DND-41 (cell line): ENCODE results near the gene CHERP.
A peak's percentile ranks its signal among the peaks of the same experiment; 100 is the strongest.

Source experiments
- ATAC-seq: fragments of 200-7000 bp; cut with Tn5 transposase; 3 replicates; pipeline ENCODE4 v1.9.1; 2021; ENCODE audit warnings: low read depth; ENCODE audit not compliant: insufficient read depth
- DNase-seq: peaks from one replicate; pipeline ENCODE4 v3.0.0-alpha.2; 2020
- H2AFZ ChIP-seq: 2 replicates; pipeline ENCODE4 v1.6.0; 2012; ENCODE audit warnings: low read depth, low read length
- H3K27ac ChIP-seq: 2 replicates; pipeline ENCODE4 v1.5.1; 2012; ENCODE audit warnings: low read length, inconsistent platforms
- H3K27me3 ChIP-seq: fragments of 200-600 bp; sonication (generic); 2 replicates; pipeline ENCODE4 v1.6.0; 2012; ENCODE audit warnings: low read length, mild to moderate bottlenecking, inconsistent platforms; ENCODE audit not compliant: insufficient read depth, poor library complexity
- H3K36me3 ChIP-seq: 2 replicates; pipeline ENCODE4 v1.5.1; 2012; ENCODE audit warnings: low read length, inconsistent platforms; ENCODE audit not compliant: insufficient read depth
- H3K4me1 ChIP-seq: 2 replicates; pipeline ENCODE4 v1.5.1; 2012; ENCODE audit warnings: mild to moderate bottlenecking, low read length; ENCODE audit not compliant: insufficient read depth
- H3K4me2 ChIP-seq: 2 replicates; pipeline ENCODE4 v1.6.0; 2012; ENCODE audit warnings: mild to moderate bottlenecking, moderate library complexity, low read length, inconsistent platforms; ENCODE audit not compliant: insufficient read depth
- H3K4me3 ChIP-seq, 2 experiments: fragments of 200-600 bp in 1 of 2; shearing (Covaris generic) in 1 of 2; 2 replicates each; pipeline ENCODE4 v1.5.1; 2012 to 2016; ENCODE audit warnings: inconsistent platforms in 2 of 2, low read length in 2 of 2, mild to moderate bottlenecking in 2 of 2, low read depth in 1 of 2, moderate library complexity in 1 of 2
- H3K79me2 ChIP-seq: 2 replicates; pipeline ENCODE4 v1.6.0; 2012; ENCODE audit warnings: low read length, inconsistent platforms; ENCODE audit not compliant: insufficient read depth
- H3K9ac ChIP-seq: 2 replicates; pipeline ENCODE4 v1.6.0; 2012; ENCODE audit warnings: low read depth, mild to moderate bottlenecking, inconsistent platforms, low read length, moderate library complexity
- H3K9me3 ChIP-seq: 2 replicates; pipeline ENCODE4 v1.5.1; 2012; ENCODE audit warnings: low read length, moderate library complexity, mild to moderate bottlenecking, inconsistent platforms; ENCODE audit not compliant: insufficient read depth, severe bottlenecking
- H4K20me1 ChIP-seq: 2 replicates; pipeline ENCODE4 v1.6.0; 2012; ENCODE audit warnings: low read length; ENCODE audit not compliant: insufficient read depth
- EZH2 ChIP-seq: IDR thresholded peaks from 3 replicates; pipeline ENCODE4 v1.6.1; 2012; ENCODE audit warnings: borderline replicate concordance, low read depth, mild to moderate bottlenecking, moderate library complexity, low read length, inconsistent platforms; ENCODE audit not compliant: severe bottlenecking
- TF ChIP-seq, protein P1 (sequence below): IDR thresholded peaks from 2 replicates; pipeline ENCODE4 v1.5.1; 2012; ENCODE audit warnings: borderline replicate concordance, low read length, moderate library complexity, mild to moderate bottlenecking; ENCODE audit not compliant: poor library complexity, severe bottlenecking; ENCODE audit errors: extremely low read depth

Gene CHERP

GRCh38 chr19:16518061-16518460, 24.2 kb downstream of the CHERP start:
- Histone ChIP-seq H3K4me1 (no peaks in the 10 kb centered on the region), H3K9ac (no peak overlapping the region), H3K27me3 (no peaks in the 10 kb centered on the region), H2AFZ (no peak overlapping the region), H3K36me3 (peaks cover 65% of the 10 kb centered on the region), H3K9me3 (no peaks in the 10 kb centered on the region), H4K20me1 (peaks cover 57% of the 10 kb centered on the region), H3K27ac (no peak overlapping the region), H3K79me2 (peaks cover 6% of the 10 kb centered on the region; the same call in 1 of the 2 replicates), H3K4me2 (no peak overlapping the region), H3K4me3 (no peak overlapping the region)
- TF ChIP-seq, protein P1, sequence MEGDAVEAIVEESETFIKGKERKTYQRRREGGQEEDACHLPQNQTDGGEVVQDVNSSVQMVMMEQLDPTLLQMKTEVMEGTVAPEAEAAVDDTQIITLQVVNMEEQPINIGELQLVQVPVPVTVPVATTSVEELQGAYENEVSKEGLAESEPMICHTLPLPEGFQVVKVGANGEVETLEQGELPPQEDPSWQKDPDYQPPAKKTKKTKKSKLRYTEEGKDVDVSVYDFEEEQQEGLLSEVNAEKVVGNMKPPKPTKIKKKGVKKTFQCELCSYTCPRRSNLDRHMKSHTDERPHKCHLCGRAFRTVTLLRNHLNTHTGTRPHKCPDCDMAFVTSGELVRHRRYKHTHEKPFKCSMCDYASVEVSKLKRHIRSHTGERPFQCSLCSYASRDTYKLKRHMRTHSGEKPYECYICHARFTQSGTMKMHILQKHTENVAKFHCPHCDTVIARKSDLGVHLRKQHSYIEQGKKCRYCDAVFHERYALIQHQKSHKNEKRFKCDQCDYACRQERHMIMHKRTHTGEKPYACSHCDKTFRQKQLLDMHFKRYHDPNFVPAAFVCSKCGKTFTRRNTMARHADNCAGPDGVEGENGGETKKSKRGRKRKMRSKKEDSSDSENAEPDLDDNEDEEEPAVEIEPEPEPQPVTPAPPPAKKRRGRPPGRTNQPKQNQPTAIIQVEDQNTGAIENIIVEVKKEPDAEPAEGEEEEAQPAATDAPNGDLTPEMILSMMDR, result no peak
- no peak for TF ChIP-seq EZH2
- DNase-seq, result no peak
- no peak for ATAC-seq

GRCh38 chr19:16516923-16517610, 25.2 kb downstream of the CHERP start:
- TF ChIP-seq, protein P1, result no peak
- no peak for TF ChIP-seq EZH2
- DNase-seq (peak; percentile 24), ATAC-seq (peak; percentile 42)
- H3K4me2 ChIP-seq, result no peak overlapping the region
- no peak overlapping the region for H3K4me3 ChIP-seq
- H4K20me1 ChIP-seq, result peaks cover 49% of the 10 kb centered on the region
- H3K9me3 ChIP-seq, result no peaks in the 10 kb centered on the region
- no peaks in the 10 kb centered on the region for H3K27me3 ChIP-seq
- H3K79me2 ChIP-seq, result peaks cover 2% of the 10 kb centered on the region; the same call in 1 of the 2 replicates
- no peak overlapping the region for H3K27ac ChIP-seq
- H3K36me3 ChIP-seq, result peaks cover 59% of the 10 kb centered on the region
- no peak overlapping the region for H2AFZ ChIP-seq
- no peaks in the 10 kb centered on the region for H3K4me1 ChIP-seq
- H3K9ac ChIP-seq, result no peak overlapping the region

DNA sequence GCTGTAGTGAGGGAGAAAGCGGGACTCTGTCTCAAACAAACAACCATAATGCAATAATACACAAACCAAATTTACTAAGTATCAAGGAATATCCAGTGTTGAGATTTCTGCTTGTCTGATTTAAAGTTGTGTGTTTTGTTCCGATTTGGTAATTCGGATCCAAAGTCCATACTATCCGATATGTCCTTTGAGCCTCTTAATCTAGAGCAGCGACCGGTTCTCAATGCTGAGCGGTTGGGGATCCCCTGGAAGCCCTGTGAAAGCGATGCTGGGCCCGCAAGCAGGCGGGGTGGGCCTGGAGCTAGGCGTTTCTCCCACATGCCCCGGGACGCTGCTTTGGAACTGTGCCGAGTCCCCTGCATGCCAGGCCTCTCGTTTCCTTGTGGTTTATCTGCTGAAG, 25.9 kb downstream of the CHERP start:
- DNase-seq (no peak), ATAC-seq (no peak)
- Histone ChIP-seq H3K9me3 (no peaks in the 10 kb centered on the region), H3K4me2 (no peak overlapping the region), H2AFZ (no peak overlapping the region), H3K27ac (no peak overlapping the region), H3K4me1 (no peaks in the 10 kb centered on the region), H3K36me3 (peaks cover 53% of the 10 kb centered on the region), H3K27me3 (no peaks in the 10 kb centered on the region), H3K4me3 (no peak overlapping the region), H3K9ac (no peak overlapping the region), H4K20me1 (peaks cover 42% of the 10 kb centered on the region), H3K79me2 (peaks cover 2% of the 10 kb centered on the region; the same call in 1 of the 2 replicates)
- TF ChIP-seq, protein P1, result no peak
- no peak for TF ChIP-seq EZH2
